GM12874 (cell line): ENCODE results near the gene LRFN2.

ENCODE experiments used
- CTCF ChIP-seq: IDR thresholded peaks from 2 replicates; pipeline ENCODE4 v1.5.1; 2011; ENCODE audit warnings: low read depth, mild to moderate bottlenecking, control low read depth, low read length, moderate library complexity; ENCODE audit not compliant: insufficient read depth

LRFN2 gene

GRCh38 chr6:40377173-40377806 is 209.9 kb downstream of the LRFN2 start:
- TF ChIP-seq CTCF: no peak

GRCh38 chr6:40376113-40376650 is 211.0 kb downstream of the LRFN2 start:
- TF ChIP-seq CTCF: no peak

GRCh38 chr6:40373267-40373666 is 213.9 kb downstream of the LRFN2 start:
- no peak for TF ChIP-seq CTCF

- no peak for TF ChIP-seq CTCF
These were observed 215.5 kb downstream of the LRFN2 start for GRCh38 chr6:40371621-40372020.

GRCh38 chr6:40371095-40371494 is 216.1 kb downstream of the LRFN2 start:
- TF ChIP-seq CTCF: no peak

- TF ChIP-seq CTCF: no peak
These were observed 217.3 kb downstream of the LRFN2 start for GRCh38 chr6:40369891-40370290.

- no peak for TF ChIP-seq CTCF
These were observed 218.1 kb downstream of the LRFN2 start for GRCh38 chr6:40369042-40369441.
